IMR-90 (cell line): ENCODE data around the gene SLCO2B1. TPM values are rescaled to one million over a fixed set of nuclear protein-coding genes. Genes with fewer than 3 reads are reported as not detected.

Experiments used
- ATAC-seq: fragments of 200-7000 bp; cut with Tn5 transposase; 2 replicates; pipeline ENCODE4 v1.9.1; 2020; ENCODE audit warnings: low read depth, mild to moderate bottlenecking, moderate library complexity
- BruUV-seq: library from RNA; stranded (reverse); fragments of 400-500 nt; replicated peaks from 2 replicates; lab custom pipeline; 2021; lab: Mats Ljungman, UMichigan
- CTCF ChIA-PET: fragments of 300-600 bp; formaldehyde crosslinking; extraction: SDS; loops from one replicate; lab custom pipeline; 2021; ENCODE audit warnings: antibody characterized with exemption; lab: Yijun Ruan, JAX
- POLR2A ChIA-PET: fragments of 300-600 bp; sonication (Branson Sonifier 250); formaldehyde crosslinking; loops from one replicate; lab custom pipeline; 2022; ENCODE audit warnings: antibody characterized with exemption; ENCODE audit not compliant: unreplicated experiment; lab: Charles Lee
- DNase-seq: peaks from one replicate; pipeline ENCODE4 v3.0.0; 2013
- H2AFZ ChIP-seq: replicated peaks from 2 replicates; pipeline ENCODE3; 2013; ENCODE audit warnings: low read length, mild to moderate bottlenecking; ENCODE audit not compliant: poor library complexity
- H2AK5ac ChIP-seq: 2 replicates; pipeline ENCODE4 v1.6.1; 2013; ENCODE audit warnings: low read depth, low read length, inconsistent platforms
- H2AK9ac ChIP-seq: replicated peaks from 2 replicates; pipeline ENCODE3; 2013; ENCODE audit warnings: mild to moderate bottlenecking, low read depth, low read length, moderate library complexity; ENCODE audit not compliant: poor library complexity
- H2BK120ac ChIP-seq: 2 replicates; pipeline ENCODE4 v1.6.1; 2013; ENCODE audit warnings: low read depth, low read length, inconsistent platforms
- H2BK15ac ChIP-seq: 3 replicates; pipeline ENCODE4 v1.6.1; 2013; ENCODE audit warnings: low read depth, low read length, inconsistent platforms
- H2BK20ac ChIP-seq: 2 replicates; pipeline ENCODE4 v1.6.1; 2013; ENCODE audit warnings: low read depth, mild to moderate bottlenecking, inconsistent platforms, low read length, moderate library complexity
- H2BK5ac ChIP-seq: 2 replicates; pipeline ENCODE4 v1.6.1; 2013; ENCODE audit warnings: mild to moderate bottlenecking, low read depth, low read length, inconsistent platforms; ENCODE audit not compliant: poor library complexity, severe bottlenecking
- H3K14ac ChIP-seq: replicated peaks from 2 replicates; pipeline ENCODE4 v1.6.1; 2013; ENCODE audit warnings: low read depth, low read length, inconsistent platforms
- H3K18ac ChIP-seq: 2 replicates; pipeline ENCODE4 v1.6.1; 2013; ENCODE audit warnings: low read depth, low read length, control low read depth
- H3K23ac ChIP-seq: 2 replicates; pipeline ENCODE4 v1.6.1; 2013; ENCODE audit warnings: low read depth, low read length, inconsistent platforms
- H3K27ac ChIP-seq: 2 replicates; pipeline ENCODE4 v1.5.1; 2013; ENCODE audit warnings: mild to moderate bottlenecking, control low read depth, low read length; ENCODE audit not compliant: insufficient read depth
- H3K27me3 ChIP-seq: 2 replicates; pipeline ENCODE4 v1.6.1; 2013; ENCODE audit warnings: low read length; ENCODE audit not compliant: control insufficient read depth, insufficient read depth
- H3K36me3 ChIP-seq: 2 replicates; pipeline ENCODE4 v1.6.1; 2013; ENCODE audit warnings: low read length, mixed read lengths; ENCODE audit not compliant: control insufficient read depth, insufficient read depth
- H3K4ac ChIP-seq: 2 replicates; pipeline ENCODE4 v1.6.1; 2013; ENCODE audit warnings: low read depth, low read length, inconsistent platforms
- H3K4me1 ChIP-seq: 2 replicates; pipeline ENCODE4 v1.6.1; 2013; ENCODE audit warnings: low read length, mixed read lengths; ENCODE audit not compliant: control insufficient read depth, insufficient read depth
- H3K4me2 ChIP-seq: 2 replicates; pipeline ENCODE4 v1.6.1; 2013; ENCODE audit warnings: low read depth, mild to moderate bottlenecking, control low read depth, low read length, moderate library complexity
- H3K4me3 ChIP-seq: 2 replicates; pipeline ENCODE4 v1.5.1; 2013; ENCODE audit warnings: low read depth, mild to moderate bottlenecking, control low read depth, low read length, moderate library complexity; ENCODE audit not compliant: insufficient read depth
- H3K56ac ChIP-seq: 2 replicates; pipeline ENCODE4 v1.6.1; 2013; ENCODE audit warnings: low read length, inconsistent platforms; ENCODE audit not compliant: insufficient read depth; ENCODE audit errors: extremely low read depth
- H3K79me1 ChIP-seq, 2 experiments: 2 replicates each; pipeline ENCODE4 v1.6.1; 2013; ENCODE audit warnings: low read length in 2 of 2, inconsistent platforms in 1 of 2, low read depth in 1 of 2
- H3K9ac ChIP-seq: 2 replicates; pipeline ENCODE4 v1.6.1; 2013; ENCODE audit warnings: low read depth, low read length, control low read depth
- H3K9me1 ChIP-seq: 2 replicates; pipeline ENCODE4 v1.6.1; 2013; ENCODE audit warnings: low read length, inconsistent platforms; ENCODE audit not compliant: insufficient read depth
- H3K9me3 ChIP-seq: 2 replicates; pipeline ENCODE4 v1.6.1; 2013; ENCODE audit warnings: low read length; ENCODE audit not compliant: control insufficient read depth, insufficient read depth
- H4K20me1 ChIP-seq: 2 replicates; pipeline ENCODE4 v1.6.1; 2013; ENCODE audit warnings: low read length, inconsistent platforms; ENCODE audit not compliant: insufficient read depth
- H4K5ac ChIP-seq: 2 replicates; pipeline ENCODE4 v1.6.1; 2013; ENCODE audit warnings: mild to moderate bottlenecking, low read depth, low read length, control low read depth
- H4K8ac ChIP-seq, 2 experiments: 2 replicates each; pipeline ENCODE4 v1.6.1; 2013; ENCODE audit warnings: low read depth in 2 of 2, low read length in 2 of 2, control low read depth in 1 of 2, inconsistent platforms in 1 of 2
- H4K91ac ChIP-seq: 2 replicates; pipeline ENCODE4 v1.6.1; 2013; ENCODE audit warnings: low read depth, low read length, inconsistent platforms; ENCODE audit not compliant: insufficient read depth
- BHLHE40 ChIP-seq: fragments of 150-350 bp; IDR thresholded peaks from 2 replicates; pipeline ENCODE4 v1.6.1; 2016; ENCODE audit warnings: mild to moderate bottlenecking, low read depth, low read length
- CHD1 ChIP-seq: IDR thresholded peaks from 2 replicates; pipeline ENCODE4 v1.6.1; 2012; ENCODE audit warnings: low read depth, low read length, improper control_type of control experiment
- CTCF ChIP-seq: conservative IDR thresholded peaks from 2 replicates; pipeline ENCODE4 v1.5.1; 2012; ENCODE audit warnings: mild to moderate bottlenecking, low read depth, low read length, improper control_type of control experiment
- ELK1 ChIP-seq: fragments of 150-350 bp; IDR thresholded peaks from 2 replicates; pipeline ENCODE4 v1.6.1; 2016; ENCODE audit warnings: low read depth, mild to moderate bottlenecking, low read length, moderate library complexity, borderline replicate concordance
- FOS ChIP-seq: fragments of 150-350 bp; IDR thresholded peaks from 2 replicates; pipeline ENCODE4 v1.6.1; 2016; ENCODE audit warnings: low read depth, low read length
- MAFK ChIP-seq: IDR thresholded peaks from 2 replicates; pipeline ENCODE4 v1.6.1; 2012; ENCODE audit warnings: low read depth, low read length, improper control_type of control experiment
- MAZ ChIP-seq: IDR thresholded peaks from 2 replicates; pipeline ENCODE4 v1.6.1; 2012; ENCODE audit warnings: low read depth, mild to moderate bottlenecking, low read length, improper control_type of control experiment, moderate library complexity, borderline replicate concordance
- POLR2A ChIP-seq: IDR thresholded peaks from 2 replicates; pipeline ENCODE4 v1.6.1; 2012; ENCODE audit warnings: mild to moderate bottlenecking, low read depth, low read length
- RCOR1 ChIP-seq: IDR thresholded peaks from 2 replicates; pipeline ENCODE4 v1.6.1; 2012; ENCODE audit warnings: mild to moderate bottlenecking, low read length, improper control_type of control experiment; ENCODE audit not compliant: insufficient replicate concordance
- SMC3 ChIP-seq: fragments of 150-350 bp; IDR thresholded peaks from 2 replicates; pipeline ENCODE4 v1.6.1; 2016; ENCODE audit warnings: low read depth, mild to moderate bottlenecking, antibody characterized with exemption, low read length, moderate library complexity
- USF2 ChIP-seq: fragments of 150-350 bp; IDR thresholded peaks from 2 replicates; pipeline ENCODE4 v1.6.1; 2017; ENCODE audit warnings: mild to moderate bottlenecking, antibody characterized with exemption, low read length, low read depth
- WGBS, 2 experiments: methylation state at CpG; one replicate each; pipeline versions ENCODE4 v1.1.5 to v1.1.7; 2013; ENCODE audit warnings: missing lambda C conversion rate in 2 of 2; ENCODE audit not compliant: insufficient read length in 1 of 2; ENCODE audit errors: extremely low coverage in 2 of 2; 5-methylcytosine and 5-hydroxymethylcytosine counted together
- dilution Hi-C: fragments of 300-500 bp; cut with HindIII; formaldehyde crosslinking; loops from one replicate; pipeline ENCODE4 v1.14.3; 2018; ENCODE audit warnings: low sequenced_read_pairs; ENCODE audit not compliant: unreplicated experiment
- in situ Hi-C: fragments of 300-500 bp; cut with MboI; formaldehyde crosslinking; loops from 3 replicates; pipeline ENCODE4 v1.14.3; 2019; ENCODE audit warnings: low sequenced_read_pairs, inconsistent platforms, mixed read lengths
- intact Hi-C: fragments of 100-400 bp; cut with micrococcal nuclease; formaldehyde crosslinking; loops from 2 replicates; pipeline ENCODE4 v1.10.0; 2022
- polyA plus RNA-seq, 3 experiments: library from polyadenylated mRNA; depleted of rRNA; stranded (reverse); fragments of >200 nt; gene quantifications; 2 replicates each; pipeline ENCODE4 v1.2.3, GENCODE V29; 2012; ENCODE audit warnings: low replicate concordance in 1 of 3
- total RNA-seq: library from RNA; depleted of rRNA; stranded (reverse); fragments of >200 nt; gene quantifications from 2 replicates; pipeline ENCODE4 v1.2.3, GENCODE V29; 2012

The SLCO2B1 gene
- total and polyA plus RNA-seq, 2 of the 4 experiments (the other 2 are of a cell fraction), result not detected

GRCh38 chr11:75202195-75202594 lies 51.3 kb downstream of the SLCO2B1 start:
- WGBS, 2 experiments, result 53% methylated on average over 5 of the region's 6 CpGs; no CpG with 5 or more reads in 1 of the 2 experiments
- Histone ChIP-seq H2BK5ac (no peak overlapping the region), H2AK9ac (no peak overlapping the region), H2BK20ac (no peak overlapping the region), H3K9me1 (no peaks in the 10 kb centered on the region), H3K4me1 (no peaks in the 10 kb centered on the region), H3K18ac (no peak overlapping the region), H4K20me1 (no peaks in the 10 kb centered on the region), H3K36me3 (no peaks in the 10 kb centered on the region), H4K91ac (no peak overlapping the region), H3K23ac (no peak overlapping the region), H3K27ac (no peak overlapping the region), H3K27me3 (peaks cover 50% of the 10 kb centered on the region), H4K5ac (no peak overlapping the region), H3K9ac (no peak overlapping the region), H2BK15ac (no peak overlapping the region), H3K79me1 (no peaks in the 10 kb centered on the region), H3K4me2 (no peak overlapping the region), H3K56ac (no peak overlapping the region), H3K4me3 (no peak overlapping the region), H3K14ac (no peak overlapping the region), H3K4ac (no peak overlapping the region), H2AFZ (no peak overlapping the region), H2AK5ac (no peak overlapping the region), H4K8ac (no peak overlapping the region), H3K9me3 (no peaks in the 10 kb centered on the region), H2BK120ac (no peak overlapping the region)
- intact Hi-C loops, result no loop called here
- ATAC-seq, result no peak
- in situ Hi-C loops, result loop anchor here (5.0 kb wide), 2 partner anchors 55 to 180 kb away; no protein-coding TSS in a partner anchor
- BruUV-seq, result no TSS peak
- TF ChIP-seq RCOR1, result no peak
- TF ChIP-seq CTCF, result no peak
- TF ChIP-seq ELK1, result no peak
- TF ChIP-seq MAFK, result no peak
- TF ChIP-seq FOS, result no peak
- no peak for TF ChIP-seq MAZ
- no peak for TF ChIP-seq CHD1
- TF ChIP-seq BHLHE40, result no peak
- TF ChIP-seq SMC3, result no peak
- no peak for TF ChIP-seq POLR2A
- TF ChIP-seq USF2, result no peak
- dilution Hi-C loops, result no loop called here
- ChIA-PET CTCF (no interaction called here), POLR2A (no interaction called here)
- no peak for DNase-seq
